Measurements from ENCODE around the gene ENAH.
A peak's percentile ranks its signal among the peaks of the same experiment; 100 is the strongest.

ENAH gene

DNA sequence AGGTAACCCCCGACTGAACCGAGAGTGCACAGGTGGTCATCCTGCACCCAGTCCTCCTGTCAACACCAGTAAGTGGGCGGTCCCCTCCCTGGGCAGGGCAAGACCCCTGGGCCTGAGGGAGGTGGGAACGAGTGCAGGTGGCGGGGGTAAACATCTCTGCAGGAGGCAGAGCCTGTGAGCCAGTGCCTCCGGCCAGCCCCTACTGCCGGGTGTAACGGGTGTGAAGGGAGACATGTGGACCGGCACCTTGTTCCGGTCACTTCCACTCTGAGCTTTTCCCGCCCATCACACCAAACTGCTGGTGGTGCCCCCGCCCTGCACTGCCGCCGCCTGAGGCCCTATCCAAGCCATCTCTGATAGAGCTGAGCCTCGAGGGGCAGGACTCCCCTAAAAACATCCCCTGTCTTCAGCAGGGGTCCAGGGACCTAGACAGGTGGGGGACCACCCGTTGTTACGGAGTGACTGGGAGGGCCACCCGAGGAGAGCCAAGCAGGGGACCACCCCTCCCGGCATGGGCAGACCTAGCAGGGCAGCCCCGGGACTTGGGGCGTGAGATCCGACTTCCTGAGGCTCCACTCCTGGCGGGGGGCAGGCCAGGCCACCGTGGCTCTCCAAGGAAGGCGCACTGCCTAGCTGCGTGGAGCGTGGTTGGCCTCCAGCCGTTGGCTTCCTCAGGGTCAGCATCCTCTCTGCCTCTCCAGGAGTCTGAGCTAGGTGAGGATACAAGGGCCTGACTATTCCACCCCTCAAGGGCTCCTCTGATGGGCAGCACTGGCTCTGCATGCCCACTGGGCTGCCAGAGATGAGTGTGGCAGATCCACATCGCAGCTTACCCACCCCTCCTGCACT is 181.2 kb downstream of the ENAH start:
- DNase-seq (ENCODE audit: low read depth): no peak

DNA sequence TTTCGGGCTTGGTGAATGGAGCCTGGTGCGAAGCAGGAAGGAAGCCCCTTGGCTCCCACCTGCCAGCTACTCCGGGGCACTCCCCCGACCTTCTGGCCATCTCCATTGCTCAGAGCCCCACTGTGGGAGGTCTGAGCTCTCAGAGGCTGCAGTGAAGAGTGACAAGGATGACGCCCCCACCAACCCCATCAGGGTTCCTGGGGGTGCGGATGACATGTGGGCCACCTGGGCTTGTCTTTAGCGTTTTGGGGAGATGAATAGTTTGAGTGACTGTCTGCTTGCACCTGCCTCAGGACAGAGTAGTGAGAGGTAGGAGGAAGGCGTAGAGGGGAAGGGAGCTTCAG is 181.8 kb downstream of the ENAH start:
- DNase-seq (ENCODE audit: low read depth): no peak

DNA sequence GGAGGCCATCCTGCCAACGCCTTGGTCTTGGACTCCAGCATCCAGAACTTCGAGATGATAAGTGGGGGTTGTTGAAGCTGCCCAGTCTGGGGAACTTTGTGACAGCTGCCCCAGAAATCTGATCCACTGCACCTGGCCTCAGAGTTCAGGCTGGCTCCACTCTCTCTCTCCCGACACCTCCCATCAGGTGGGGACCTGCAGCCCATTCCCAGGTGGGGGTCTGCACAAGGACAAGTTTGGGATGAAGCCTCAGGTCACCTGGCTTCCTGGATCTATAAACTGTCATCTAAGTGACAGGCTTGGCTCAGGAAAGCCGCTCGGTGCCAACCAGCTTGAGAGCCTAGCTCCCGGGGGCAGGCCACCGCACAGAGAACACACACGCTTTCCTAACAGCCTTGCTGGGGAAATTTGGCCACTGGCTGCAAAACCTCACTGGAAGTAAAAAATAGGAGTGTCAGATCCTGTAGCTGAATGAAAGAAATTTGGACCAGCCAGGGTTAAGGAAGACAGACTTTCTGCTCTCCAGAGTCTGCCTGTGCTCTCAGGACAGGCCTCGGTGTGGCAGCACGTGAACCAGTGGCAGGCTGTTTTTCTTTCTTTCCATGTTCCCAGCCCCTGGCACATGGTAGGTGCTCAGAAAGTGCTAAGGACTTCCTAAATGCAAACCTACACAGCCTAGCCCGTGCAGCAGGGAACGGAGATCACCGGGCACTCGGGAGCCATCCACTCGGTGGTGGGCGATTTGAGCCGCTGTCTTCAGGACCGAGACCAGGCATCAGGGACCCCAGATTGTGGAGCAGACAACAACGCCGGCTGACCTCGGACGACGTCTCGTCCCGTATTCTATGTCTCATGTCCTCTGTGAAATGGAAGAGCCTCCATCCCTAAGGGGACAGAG is 182.5 kb downstream of the ENAH start:
- no peak for DNase-seq (ENCODE audit: low read depth)

DNA sequence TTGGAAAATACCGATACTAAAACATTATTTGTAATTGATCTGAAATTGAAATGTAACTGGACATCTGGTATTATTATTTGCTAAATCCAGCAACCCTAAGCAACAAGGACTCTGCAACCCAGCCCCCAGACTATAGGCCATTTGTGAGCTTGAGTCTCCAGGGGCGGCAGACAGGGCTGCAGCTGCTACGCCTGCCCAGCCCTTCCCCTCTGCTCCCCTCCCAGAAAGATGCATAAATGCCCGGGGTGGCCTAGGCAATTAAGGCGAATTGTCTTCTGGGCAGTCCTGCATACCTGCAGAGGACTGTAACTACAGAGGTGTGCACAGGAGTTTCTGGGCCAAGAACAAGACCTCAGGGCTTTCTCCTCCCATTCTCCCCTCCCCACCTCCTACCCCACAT is 183.9 kb downstream of the ENAH start:
- no peak for DNase-seq (ENCODE audit: low read depth)

DNA sequence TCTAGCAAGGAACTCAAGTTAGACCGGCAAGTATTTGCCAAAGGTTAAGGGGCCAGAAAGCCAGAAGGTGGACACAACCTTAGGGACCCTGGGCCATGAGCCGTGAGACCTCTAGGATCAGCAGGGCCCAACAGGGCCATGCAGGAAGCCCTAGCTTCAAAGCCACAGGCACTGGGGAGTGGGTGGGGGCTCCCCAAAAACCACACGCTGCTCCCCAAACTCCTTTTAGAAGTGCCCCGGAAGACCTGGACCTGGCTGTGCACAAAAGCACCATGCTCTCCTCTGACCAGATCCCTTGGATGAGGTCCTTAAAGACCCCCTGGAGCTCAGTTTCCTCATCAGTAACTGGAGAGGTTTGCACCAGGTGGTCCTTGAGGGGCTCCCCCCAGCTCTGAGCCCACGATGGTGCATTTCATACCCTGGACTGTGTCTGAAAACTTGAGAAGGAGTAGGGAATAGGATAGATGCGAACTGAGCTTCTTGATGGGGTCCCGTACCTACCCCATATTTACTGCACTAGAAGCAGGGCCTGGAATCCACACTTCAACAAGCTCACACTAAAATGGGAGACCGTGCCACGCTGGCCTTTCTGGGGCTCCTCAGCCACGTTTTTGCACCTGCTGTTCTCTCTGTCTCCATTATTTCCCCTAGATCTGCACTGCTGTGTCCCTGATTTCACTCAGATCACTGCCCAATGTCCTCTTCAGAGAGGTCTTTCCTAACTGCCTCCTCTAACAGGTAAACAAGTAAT is 184.5 kb downstream of the ENAH start:
- DNase-seq (ENCODE audit: low read depth): no peak

DNA sequence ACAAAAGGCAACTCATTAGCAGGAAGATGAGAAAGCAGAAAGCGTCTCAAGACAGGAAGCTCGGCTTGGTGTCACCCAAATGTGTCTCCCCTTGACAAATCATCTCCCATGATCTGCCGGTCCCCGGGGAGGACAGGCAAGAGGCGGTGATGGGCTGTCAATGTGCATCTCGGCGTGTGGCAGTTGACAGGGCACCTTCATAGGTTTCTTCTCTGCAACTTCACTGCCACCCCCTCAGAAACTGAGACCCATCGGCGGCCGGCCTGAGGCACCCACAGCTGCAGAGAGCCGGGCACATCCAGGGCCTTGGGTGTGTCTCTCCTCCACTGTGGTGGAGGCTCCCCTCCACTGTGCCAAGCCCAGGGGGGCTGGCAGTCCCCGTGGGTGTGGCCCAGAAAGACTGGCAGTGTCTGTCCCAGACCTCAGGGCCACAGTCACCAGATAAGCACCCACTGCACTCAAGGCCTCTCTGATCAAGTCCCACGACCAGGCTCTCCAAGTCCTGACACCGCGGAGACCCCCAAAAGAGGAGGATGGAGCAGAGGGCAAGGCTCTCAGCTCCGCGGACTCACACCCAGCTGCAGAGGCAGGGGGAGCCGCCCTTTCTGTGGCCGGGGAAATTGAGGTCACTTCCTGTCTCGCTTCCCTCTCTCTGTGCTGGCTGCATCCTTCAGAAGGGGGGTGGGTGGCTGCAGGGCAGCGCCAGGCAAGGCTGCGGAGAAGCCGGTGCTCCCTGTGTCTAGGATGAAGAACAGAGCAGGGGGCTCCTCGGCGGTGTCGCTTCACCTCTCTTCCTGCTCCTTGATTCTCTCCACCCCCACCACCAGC is 185.5 kb downstream of the ENAH start:
- peak; percentile 65 for DNase-seq (ENCODE audit: low read depth)

DNA sequence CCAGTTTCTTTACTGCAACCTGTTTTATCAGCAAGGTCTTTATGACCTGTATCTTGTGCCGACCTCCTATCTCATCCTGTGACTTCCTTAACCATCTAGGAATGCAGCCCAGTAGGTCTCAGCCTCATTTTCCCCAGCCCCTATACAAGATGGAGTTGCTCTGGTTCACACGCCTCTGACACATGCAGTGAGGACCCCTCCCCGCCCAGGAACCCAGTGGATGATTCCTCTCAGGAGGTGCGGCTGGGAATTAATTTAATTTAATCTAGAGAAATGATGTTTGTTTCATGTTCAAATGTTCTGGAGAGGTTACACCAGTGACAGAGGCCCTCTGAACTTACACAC is 186.1 kb downstream of the ENAH start:
- no peak for DNase-seq (ENCODE audit: low read depth)

DNA sequence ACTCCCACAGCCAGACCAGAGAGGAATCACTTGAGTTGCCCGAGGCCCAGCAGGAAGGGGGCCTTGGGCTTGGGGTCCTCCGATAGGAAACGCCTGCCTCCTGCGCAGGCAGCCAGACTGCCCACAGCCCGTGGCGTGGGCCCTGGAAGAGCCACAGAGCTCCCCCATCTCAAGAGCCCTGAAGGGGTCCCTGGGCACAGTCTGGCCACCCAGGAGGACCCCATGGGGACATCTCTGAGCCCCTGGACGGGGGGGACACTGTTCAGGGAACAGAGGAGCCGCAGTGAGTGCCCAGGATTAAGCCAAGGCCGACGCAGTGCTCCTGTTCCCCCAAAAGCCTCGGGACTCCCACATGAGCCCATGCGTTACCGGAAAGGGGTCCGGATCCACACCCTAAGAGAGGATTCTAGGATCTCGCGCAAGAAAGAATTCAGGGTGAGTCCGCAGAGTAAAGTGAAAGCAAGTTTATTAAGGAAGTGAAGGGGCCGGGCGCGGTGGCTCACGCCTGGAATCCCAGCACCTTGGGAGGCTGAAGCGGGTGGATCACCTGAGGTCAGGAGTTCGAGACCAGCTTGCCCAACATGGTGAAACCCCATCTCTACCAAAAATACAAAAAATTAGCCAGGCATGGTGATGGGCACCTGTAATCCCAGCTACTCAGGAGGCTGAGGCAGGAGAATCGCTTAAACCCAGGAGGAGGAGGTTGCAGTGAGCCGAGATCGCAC is 187.0 kb downstream of the ENAH start:
- DNase-seq (ENCODE audit: low read depth): no peak

DNA sequence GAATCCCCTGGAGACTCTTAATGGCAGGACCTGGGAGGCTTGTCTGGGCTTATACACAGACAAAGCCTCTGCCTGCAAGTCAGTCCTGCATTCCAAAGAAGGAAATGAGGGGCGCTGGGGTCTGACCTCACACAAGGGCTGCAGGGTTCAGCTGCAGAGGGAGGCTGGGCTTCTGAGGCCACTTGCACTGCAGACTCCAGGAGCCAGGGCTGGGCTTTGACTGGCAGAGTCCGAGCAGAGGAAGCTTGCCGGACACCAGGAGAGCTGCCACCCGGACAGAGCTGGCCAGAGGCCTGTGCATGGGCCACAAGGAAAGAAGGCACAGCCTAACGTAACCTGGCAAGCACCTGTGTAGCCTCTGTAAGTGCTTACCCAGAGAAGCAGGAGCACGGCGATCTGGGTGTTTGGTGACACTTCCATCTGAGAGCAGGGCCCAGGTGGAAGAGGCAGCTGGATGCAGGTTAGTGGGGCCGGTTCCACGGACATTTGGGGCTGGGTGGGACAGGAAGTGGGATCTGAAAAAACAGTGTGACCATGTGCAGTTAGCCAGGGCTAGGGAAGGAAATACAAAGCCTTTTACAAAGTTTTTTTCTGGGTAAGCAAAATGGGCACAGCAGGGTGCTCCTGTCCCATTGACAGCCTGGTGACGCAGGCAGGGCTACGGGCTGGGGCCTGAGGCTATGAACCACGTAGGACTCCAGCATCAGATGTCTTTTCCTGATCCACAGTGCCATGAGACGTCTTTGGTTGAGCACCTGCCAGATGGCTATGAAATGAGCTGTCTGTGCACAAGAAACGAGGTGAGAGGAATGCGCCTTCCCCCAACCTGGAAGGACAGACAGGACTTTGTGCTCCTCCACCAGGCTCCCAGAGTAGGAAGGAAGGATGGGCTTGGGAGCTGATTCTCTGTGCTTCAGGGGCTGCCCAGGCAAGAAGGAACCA is 187.8 kb downstream of the ENAH start:
- no peak for DNase-seq (ENCODE audit: low read depth)

DNA sequence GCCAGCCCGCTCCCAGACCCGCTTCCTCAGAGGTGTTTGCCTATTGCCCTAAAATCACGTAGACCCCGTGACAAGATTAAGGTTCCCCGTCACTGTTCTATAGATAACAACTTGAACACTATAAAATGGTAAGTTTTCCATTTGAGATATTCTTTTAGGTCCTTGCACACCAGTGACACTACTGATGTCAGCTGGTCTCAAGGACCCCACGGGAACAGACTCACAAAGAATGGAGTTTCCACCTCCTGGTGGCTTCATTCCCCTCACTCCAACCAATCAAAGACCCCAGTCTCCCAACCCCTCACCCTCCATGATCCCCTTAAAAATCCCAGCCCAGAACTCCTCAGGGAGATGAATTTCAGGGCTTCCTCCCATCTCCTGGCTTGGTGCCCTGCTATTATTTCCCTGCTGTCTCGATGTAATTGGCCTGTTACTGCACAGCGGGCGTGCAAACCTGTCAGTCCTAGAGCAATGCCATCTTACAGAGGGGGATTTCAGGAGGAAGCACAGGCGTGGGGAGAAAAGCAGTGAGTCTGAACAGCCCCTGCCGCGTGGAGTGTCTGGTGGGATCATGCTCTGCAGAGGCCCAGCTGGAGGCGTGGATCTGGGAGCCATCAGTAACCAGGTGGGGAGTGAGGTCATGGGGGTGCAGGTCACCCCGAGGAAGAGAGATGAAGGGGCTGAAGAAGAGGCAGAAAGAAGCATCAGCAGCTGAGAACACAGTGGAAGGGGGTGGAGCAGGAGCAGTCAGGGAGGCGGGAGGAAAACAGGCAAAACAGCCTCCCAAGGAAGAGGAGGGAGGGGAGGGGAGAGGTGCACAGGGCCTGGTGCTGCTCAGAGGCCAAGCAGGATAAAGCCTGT is 190.0 kb downstream of the ENAH start:
- no peak for DNase-seq (ENCODE audit: low read depth)

DNA sequence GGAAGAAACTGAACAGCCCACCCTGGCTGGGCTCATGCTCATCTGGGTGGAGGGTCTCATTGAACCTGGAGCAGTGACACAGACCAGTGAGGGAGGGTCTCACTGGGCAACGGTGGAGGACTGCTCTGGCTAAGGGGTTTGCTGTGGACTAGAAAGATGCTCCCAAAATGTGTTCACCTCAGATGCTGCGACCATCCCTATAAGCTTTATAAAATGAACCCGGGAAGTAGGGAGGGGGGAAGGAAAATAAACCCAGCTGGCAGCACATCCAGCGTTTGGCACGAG is 190.6 kb downstream of the ENAH start:
- DNase-seq (ENCODE audit: low read depth): no peak

DNA sequence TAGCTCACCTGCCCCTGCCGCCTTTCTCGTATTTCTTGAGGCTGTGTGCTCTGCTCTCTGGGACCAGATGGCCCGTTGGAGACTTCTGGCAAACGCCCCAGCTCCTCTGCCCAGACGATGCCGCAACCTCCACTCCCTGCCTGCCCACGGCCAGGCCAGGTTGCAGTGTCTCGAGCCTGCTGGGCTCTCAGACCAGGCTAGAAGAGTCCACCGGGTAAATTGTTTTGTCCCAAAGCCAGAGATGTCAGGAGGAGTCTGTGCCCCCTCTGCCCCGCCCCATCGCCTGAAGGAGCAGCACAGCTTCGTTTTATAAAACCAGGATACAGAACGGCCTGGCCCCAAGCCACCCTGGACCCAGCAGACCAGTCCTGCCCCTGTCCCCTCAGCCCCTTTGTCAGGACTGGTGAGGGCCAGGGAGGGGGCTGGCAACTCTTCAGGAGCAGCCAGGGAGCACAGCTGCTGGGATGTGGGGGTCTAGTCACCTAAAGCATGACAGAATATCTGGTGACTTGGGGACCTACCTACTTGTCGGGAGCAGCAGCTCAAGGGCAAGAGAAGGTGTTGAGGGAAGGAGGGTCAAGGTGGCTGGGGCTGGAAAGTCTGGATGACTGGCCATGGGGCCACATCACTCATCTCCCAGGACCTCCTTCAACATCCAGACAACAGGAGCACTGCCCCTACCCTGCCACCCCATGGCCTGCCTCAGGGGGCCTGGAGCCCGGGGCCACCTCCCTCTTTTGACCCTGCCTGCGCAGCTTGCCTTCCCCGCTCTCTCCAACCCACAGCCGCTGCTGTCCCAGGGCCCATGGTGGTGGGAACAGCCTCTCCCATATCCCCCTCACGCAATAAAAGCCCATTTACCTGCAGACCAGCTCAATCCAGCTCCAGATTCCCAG is 191.1 kb downstream of the ENAH start:
- DNase-seq (ENCODE audit: low read depth): no peak

DNA sequence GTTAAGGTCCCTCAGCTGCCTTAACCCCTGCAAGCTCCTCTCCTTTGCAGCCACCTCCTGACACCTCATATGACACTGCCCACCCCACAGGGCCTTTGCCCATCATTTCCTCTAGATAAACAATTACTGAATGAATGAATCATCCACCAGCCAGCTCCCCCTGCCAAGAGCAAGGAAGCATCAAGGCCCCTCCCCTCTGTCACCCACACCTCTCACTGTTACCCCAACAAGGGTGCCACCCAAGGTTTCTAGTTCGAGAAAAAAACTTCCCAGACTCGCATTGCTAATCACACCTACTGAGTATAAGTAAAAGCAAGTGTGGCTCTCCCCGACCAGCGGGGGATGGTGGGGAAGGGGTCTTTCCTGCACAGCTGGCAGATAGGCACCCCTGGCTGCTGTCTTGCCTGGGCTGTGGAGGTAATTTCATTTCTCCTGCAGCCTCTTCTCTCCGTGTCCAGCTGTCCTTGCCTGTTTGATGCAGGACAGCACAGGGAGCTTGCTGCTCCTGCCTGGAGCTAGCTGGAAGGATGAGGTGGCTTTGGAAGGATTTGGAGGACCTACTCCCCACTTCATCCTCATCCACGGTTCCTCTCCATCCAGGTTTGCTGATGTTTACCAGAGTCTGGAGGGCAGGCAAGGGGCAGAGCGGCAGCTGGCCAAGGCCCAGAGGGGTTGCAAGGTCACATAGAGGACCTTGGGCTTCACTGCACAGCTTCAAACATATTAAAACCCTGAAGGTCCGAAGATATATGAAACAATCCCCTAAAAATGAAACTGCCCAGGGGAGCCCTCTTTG is 192.0 kb downstream of the ENAH start:
- no peak for DNase-seq (ENCODE audit: low read depth)

DNA sequence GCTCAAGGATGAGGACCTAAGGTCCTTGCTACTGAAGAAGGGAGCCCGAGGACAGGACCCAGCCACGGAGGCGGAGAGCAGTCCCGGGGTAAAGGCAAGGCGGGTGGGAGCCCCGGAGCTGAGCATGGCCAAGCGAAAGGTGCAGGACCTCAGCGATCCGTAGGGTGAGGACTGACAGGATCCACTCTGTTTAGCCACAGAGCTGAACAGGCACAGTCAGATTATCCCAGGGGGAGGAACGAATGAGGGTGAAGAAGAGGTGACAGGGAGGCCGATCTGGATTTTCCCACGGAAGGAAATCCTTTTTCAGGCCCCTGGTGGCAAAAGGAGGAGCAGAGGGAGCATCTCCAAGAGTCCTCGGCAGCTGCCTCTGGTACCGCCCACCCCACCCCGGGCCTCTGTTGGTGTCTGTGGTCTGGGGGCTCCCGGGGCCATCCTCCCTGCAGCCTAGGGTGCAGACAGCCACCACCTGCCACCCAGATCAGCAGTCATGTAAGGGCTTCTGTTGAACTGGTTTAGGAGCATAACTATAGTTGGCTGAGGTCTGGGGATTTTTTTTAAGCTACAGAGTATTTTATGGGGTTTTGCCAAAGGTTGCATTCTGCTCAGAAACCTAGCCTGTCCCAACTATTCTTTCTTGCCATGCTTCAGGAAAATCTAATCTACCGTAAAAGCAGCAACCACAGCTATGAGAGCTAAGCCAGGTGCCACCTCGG is 192.7 kb downstream of the ENAH start:
- DNase-seq (ENCODE audit: low read depth): no peak

DNA sequence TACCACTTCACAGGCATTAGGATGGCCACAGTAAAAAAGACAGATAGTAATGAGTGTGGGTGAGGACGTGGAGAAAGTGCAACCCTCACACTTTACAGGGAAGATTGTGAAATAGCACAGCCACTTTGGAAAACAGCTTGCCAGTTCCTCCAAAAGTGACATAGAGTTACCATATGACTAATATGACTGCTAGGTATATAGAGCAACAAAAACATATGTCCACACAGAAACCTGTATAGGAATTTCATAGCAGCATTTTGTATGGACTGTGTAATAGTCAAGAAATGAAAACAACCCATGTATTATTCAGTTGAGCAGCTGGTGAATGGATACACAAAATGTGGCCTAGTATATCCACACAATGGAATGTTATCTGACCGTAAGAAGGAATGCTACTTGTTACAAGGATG is 194.7 kb downstream of the ENAH start:
- DNase-seq (ENCODE audit: low read depth): no peak

DNA sequence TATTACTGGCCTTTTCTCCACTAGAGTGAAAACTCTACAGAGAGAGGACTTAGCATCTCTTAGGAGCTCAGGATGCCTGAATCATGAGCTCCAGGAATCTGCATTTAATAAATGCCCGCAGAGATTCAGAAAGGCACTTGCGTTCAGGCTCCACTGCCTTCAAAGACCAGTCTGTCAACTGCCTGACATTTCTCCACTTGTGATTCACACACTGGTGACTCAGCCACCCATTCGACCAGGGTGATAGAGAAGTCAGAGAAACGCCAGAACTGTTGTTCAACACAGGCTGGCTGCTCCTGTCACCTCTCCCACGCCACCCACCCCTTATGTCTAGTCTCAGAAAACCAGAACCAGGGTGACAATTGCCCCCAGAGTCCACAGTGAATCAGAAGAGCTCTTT is 198.2 kb downstream of the ENAH start:
- DNase-seq (ENCODE audit: low read depth): no peak
